GM23338 (cell line): Measurements from ENCODE around the gene STX1A. TPM values are rescaled to one million over a fixed set of nuclear protein-coding genes. Genes with fewer than 3 reads are reported as not detected.

Experiments used
- ATAC-seq: fragments of 200-7000 bp; cut with Tn5 transposase; 3 replicates; pipeline ENCODE4 v1.9.1; 2020
- DNase-seq: peaks from one replicate; pipeline ENCODE4 v3.0.0-alpha.2; 2015; ENCODE audit warnings: low spot score
- H2AFZ ChIP-seq: fragments of 200-600 bp; sonication (generic); 2 replicates; pipeline ENCODE4 v1.8.0; 2016; ENCODE audit warnings: antibody characterized with exemption, mild to moderate bottlenecking, moderate library complexity
- H3F3A ChIP-seq: fragments of 200-600 bp; sonication (generic); replicated peaks from 2 replicates; pipeline ENCODE4 v1.8.0; 2017; ENCODE audit warnings: antibody characterized with exemption, mixed run types, low read depth
- H3K27ac ChIP-seq: fragments of 200-600 bp; sonication (generic); 2 replicates; pipeline ENCODE4 v1.6.1; 2016; ENCODE audit warnings: low read depth
- H3K27me3 ChIP-seq: fragments of 200-600 bp; sonication (generic); 2 replicates; pipeline ENCODE4 v1.8.0; 2016; ENCODE audit warnings: mild to moderate bottlenecking, mixed run types, moderate library complexity; ENCODE audit not compliant: insufficient read depth
- H3K36me3 ChIP-seq: fragments of 200-600 bp; sonication (generic); 2 replicates; pipeline ENCODE4 v1.8.0; 2016; ENCODE audit warnings: mild to moderate bottlenecking; ENCODE audit not compliant: insufficient read depth
- H3K4me1 ChIP-seq: fragments of 200-600 bp; sonication (generic); 2 replicates; pipeline ENCODE4 v1.8.0; 2016; ENCODE audit warnings: mild to moderate bottlenecking, moderate library complexity; ENCODE audit not compliant: insufficient read depth
- H3K4me2 ChIP-seq: fragments of 200-600 bp; sonication (generic); 2 replicates; pipeline ENCODE4 v1.7.1; 2017; ENCODE audit warnings: mixed run types
- H3K4me3 ChIP-seq: fragments of 200-600 bp; sonication (generic); 2 replicates; pipeline ENCODE4 v1.6.1; 2016; ENCODE audit warnings: mixed run types
- H3K79me2 ChIP-seq: fragments of 200-600 bp; sonication (generic); replicated peaks from 2 replicates; pipeline ENCODE4 v1.8.0; 2017; ENCODE audit warnings: mild to moderate bottlenecking; ENCODE audit not compliant: insufficient read depth
- H3K9me2 ChIP-seq: fragments of 200-600 bp; sonication (generic); 2 replicates; pipeline ENCODE4 v1.8.0; 2017; ENCODE audit not compliant: insufficient read depth
- H4K20me1 ChIP-seq: fragments of 200-600 bp; sonication (generic); replicated peaks from 2 replicates; pipeline ENCODE4 v1.8.0; 2017; ENCODE audit warnings: mild to moderate bottlenecking; ENCODE audit not compliant: insufficient read depth
- H3K27ac Mint-ChIP-seq: 2 replicates; pipeline ENCODE4 v1.8.0; 2020; ENCODE audit warnings: inconsistent platforms, mild to moderate bottlenecking, moderate library complexity, mixed read lengths
- H3K27me3 Mint-ChIP-seq: 3 replicates; pipeline ENCODE4 v1.8.0; 2022; ENCODE audit warnings: low read depth, mild to moderate bottlenecking, moderate library complexity, mixed read lengths, inconsistent platforms; ENCODE audit not compliant: insufficient read depth, poor library complexity
- H3K36me3 Mint-ChIP-seq: 3 replicates; pipeline ENCODE4 v1.8.0; 2021; ENCODE audit warnings: low read depth, mild to moderate bottlenecking, inconsistent platforms, moderate library complexity, mixed read lengths
- H3K4me1 Mint-ChIP-seq: 3 replicates; pipeline ENCODE4 v1.8.0; 2020; ENCODE audit warnings: mild to moderate bottlenecking, inconsistent platforms, mixed read lengths
- H3K4me3 Mint-ChIP-seq: 3 replicates; pipeline ENCODE4 v1.8.0; 2021; ENCODE audit warnings: moderate library complexity, mild to moderate bottlenecking, inconsistent platforms, mixed read lengths
- H3K9me3 Mint-ChIP-seq: 3 replicates; pipeline ENCODE4 v1.8.0; 2020; ENCODE audit warnings: moderate library complexity, mild to moderate bottlenecking, inconsistent platforms, mixed read lengths
- CREB1 ChIP-seq: fragments of 250-450 bp; sonication (Bioruptor Pico); IDR thresholded peaks from 2 replicates; pipeline ENCODE4 v1.5.0; 2020; ENCODE audit warnings: low read depth, mild to moderate bottlenecking, moderate library complexity
- CTCF ChIP-seq, 2 experiments: fragments of 200-600 bp in 1 of 2; sonication (generic) in 1 of 2; conservative IDR thresholded peaks; 2 replicates each; pipeline versions ENCODE4 v1.5.1 to v1.6.1; 2016 to 2017; ENCODE audit warnings: antibody characterized with exemption in 2 of 2, low read depth in 2 of 2, mild to moderate bottlenecking in 2 of 2, moderate library complexity in 1 of 2
- ETS1 ChIP-seq: IDR thresholded peaks from 2 replicates; pipeline ENCODE4 v1.6.1; 2016; ENCODE audit warnings: antibody characterized with exemption
- EZH2 ChIP-seq: fragments of 200-600 bp; sonication (generic); IDR thresholded peaks from one replicate; pipeline ENCODE4 v1.8.0; 2017; ENCODE audit warnings: antibody characterized with exemption, mild to moderate bottlenecking, low read depth; ENCODE audit not compliant: unreplicated experiment
- EZH2phosphoT487 ChIP-seq: fragments of 200-600 bp; sonication (generic); IDR thresholded peaks from one replicate; pipeline ENCODE4 v1.8.1; 2018; ENCODE audit warnings: antibody characterized with exemption; ENCODE audit not compliant: unreplicated experiment
- JUNB ChIP-seq: IDR thresholded peaks from one replicate; pipeline ENCODE4 v1.6.1; 2016; ENCODE audit warnings: antibody characterized with exemption; ENCODE audit not compliant: unreplicated experiment
- NANOG ChIP-seq: IDR thresholded peaks from 2 replicates; pipeline ENCODE4 v1.6.1; 2016; ENCODE audit warnings: antibody characterized with exemption, borderline replicate concordance
- POLR2AphosphoS5 ChIP-seq: IDR thresholded peaks from 2 replicates; pipeline ENCODE4 v1.6.1; 2016; ENCODE audit warnings: antibody characterized with exemption, low read depth
- REST ChIP-seq: IDR thresholded peaks from one replicate; pipeline ENCODE4 v1.6.1; 2018; ENCODE audit warnings: antibody characterized with exemption; ENCODE audit not compliant: unreplicated experiment
- STAT1 ChIP-seq: IDR thresholded peaks from one replicate; pipeline ENCODE4 v1.6.1; 2016; ENCODE audit warnings: antibody characterized with exemption; ENCODE audit not compliant: unreplicated experiment
- ZNF114 ChIP-seq: fragments of 250-450 bp; sonication (Bioruptor Pico); IDR thresholded peaks from 2 replicates; pipeline ENCODE4 v1.5.0; 2020; ENCODE audit warnings: mild to moderate bottlenecking, moderate library complexity
- ZNF462 ChIP-seq: fragments of 250-450 bp; sonication (Bioruptor Pico); IDR thresholded peaks from 2 replicates; pipeline ENCODE4 v1.5.0; 2020; ENCODE audit warnings: mild to moderate bottlenecking, moderate library complexity
- polyA plus RNA-seq: library from polyadenylated mRNA; unstranded; fragments of >200 nt; fragmentation: Nextera tagmentation; extraction: Ambion mirVana; gene quantifications from 2 replicates; pipeline ENCODE4 v1.2.1, GENCODE V29; 2016
- total RNA-seq: library from RNA; depleted of rRNA; stranded (reverse); fragments of >200 nt; shearing (Covaris generic); gene quantifications from 2 replicates; pipeline ENCODE4 v1.2.3, GENCODE V29; 2014

Gene STX1A
- total and polyA plus RNA-seq, 2 experiments from 2014 or later: 9.1 to 19.8 TPM

GRCh38 chr7:73690646-73691045, 28.8 kb downstream of the STX1A start:
- Mint-ChIP-seq H3K27me3 (peaks cover 4% of the 10 kb centered on the region), H3K9me3 (no peaks in the 10 kb centered on the region; the same call in 2 of the 3 replicates), H3K27ac (no peak overlapping the region), H3K36me3 (peaks cover 73% of the 10 kb centered on the region), H3K4me3 (no peak overlapping the region), H3K4me1 (no peaks in the 10 kb centered on the region)
- Histone ChIP-seq H3K79me2 (peaks cover 40% of the 10 kb centered on the region), H3K27ac (no peak overlapping the region), H3K27me3 (no peaks in the 10 kb centered on the region), H3K4me2 (no peak overlapping the region), H2AFZ (no peak overlapping the region), H4K20me1 (peaks cover 27% of the 10 kb centered on the region), H3K9me2 (no peaks in the 10 kb centered on the region), H3K4me3 (no peak overlapping the region), H3K36me3 (peaks cover 31% of the 10 kb centered on the region; the same call in 1 of the 2 replicates), H3F3A (no peaks in the 10 kb centered on the region), H3K4me1 (no peaks in the 10 kb centered on the region)
- DNase-seq (no peak), ATAC-seq (no peak)
- TF ChIP-seq EZH2phosphoT487 (no peak), CTCF (conservative IDR thresholded peaks at IDR 0.05; ENCODE audit: low read depth in 2 of 2) (no peak), REST (no peak), ZNF462 (no peak), ZNF114 (CRISPR knock-in tag) (no peak), STAT1 (no peak), CREB1 (CRISPR knock-in tag) (no peak), EZH2 (no peak), ETS1 (no peak), POLR2AphosphoS5 (no peak), JUNB (no peak), NANOG (no peak)
